ENCODE data around the gene IL17RE. TPM values are rescaled to one million over a fixed set of nuclear protein-coding genes. Genes with fewer than 3 reads are reported as not detected.

IL17RE gene
- total RNA-seq, 1 experiment from 2014 or later, result 4.0 TPM

DNA sequence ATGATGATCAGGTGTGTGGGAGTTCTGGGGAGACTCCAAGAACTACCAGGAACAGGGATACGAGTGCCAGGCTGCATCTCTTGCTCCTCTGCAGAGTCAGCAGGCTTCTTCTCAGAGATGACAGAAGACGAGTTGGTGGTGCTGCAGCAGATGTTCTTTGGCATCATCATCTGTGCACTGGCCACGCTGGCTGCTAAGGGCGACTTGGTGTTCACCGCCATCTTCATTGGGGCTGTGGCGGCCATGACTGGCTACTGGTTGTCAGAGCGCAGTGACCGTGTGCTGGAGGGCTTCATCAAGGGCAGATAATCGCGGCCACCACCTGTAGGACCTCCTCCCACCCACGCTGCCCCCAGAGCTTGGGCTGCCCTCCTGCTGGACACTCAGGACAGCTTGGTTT lies 41.6 kb downstream of the IL17RE start:
- no peak overlapping the region for H3K9ac ChIP-seq (ENCODE audit: low read length)
- H3K79me2 ChIP-seq (ENCODE audit: low read length), result peaks cover 20% of the 10 kb centered on the region
- no peaks in the 10 kb centered on the region for H3F3A ChIP-seq (ENCODE audit: low read length, unreplicated experiment)
- H3K4me2 ChIP-seq (ENCODE audit: low read length), result no peak overlapping the region
- CTCF ChIA-PET, result no interaction called here
- H3K27ac ChIP-seq (ENCODE audit: low read length), result no peak overlapping the region
- intact Hi-C loops (cut with micrococcal nuclease), result no loop called here
- no peak overlapping the region for H3K4me3 ChIP-seq (ENCODE audit: low read length)
- no peaks in the 10 kb centered on the region for H3K27me3 ChIP-seq (ENCODE audit: low read length)
- no peaks in the 10 kb centered on the region for H4K20me1 ChIP-seq (ENCODE audit: low read length)
- no peak for DNase-seq
- no peaks in the 10 kb centered on the region for H3K9me3 ChIP-seq (ENCODE audit: low read length)
- peaks cover 26% of the 10 kb centered on the region for H3K4me1 ChIP-seq (ENCODE audit: insufficient read depth, low read length)
- no peak for TF ChIP-seq EZH2 (IDR thresholded peaks at IDR 0.05; ENCODE audit: low read length, unreplicated experiment)
- TF ChIP-seq, protein P1, sequence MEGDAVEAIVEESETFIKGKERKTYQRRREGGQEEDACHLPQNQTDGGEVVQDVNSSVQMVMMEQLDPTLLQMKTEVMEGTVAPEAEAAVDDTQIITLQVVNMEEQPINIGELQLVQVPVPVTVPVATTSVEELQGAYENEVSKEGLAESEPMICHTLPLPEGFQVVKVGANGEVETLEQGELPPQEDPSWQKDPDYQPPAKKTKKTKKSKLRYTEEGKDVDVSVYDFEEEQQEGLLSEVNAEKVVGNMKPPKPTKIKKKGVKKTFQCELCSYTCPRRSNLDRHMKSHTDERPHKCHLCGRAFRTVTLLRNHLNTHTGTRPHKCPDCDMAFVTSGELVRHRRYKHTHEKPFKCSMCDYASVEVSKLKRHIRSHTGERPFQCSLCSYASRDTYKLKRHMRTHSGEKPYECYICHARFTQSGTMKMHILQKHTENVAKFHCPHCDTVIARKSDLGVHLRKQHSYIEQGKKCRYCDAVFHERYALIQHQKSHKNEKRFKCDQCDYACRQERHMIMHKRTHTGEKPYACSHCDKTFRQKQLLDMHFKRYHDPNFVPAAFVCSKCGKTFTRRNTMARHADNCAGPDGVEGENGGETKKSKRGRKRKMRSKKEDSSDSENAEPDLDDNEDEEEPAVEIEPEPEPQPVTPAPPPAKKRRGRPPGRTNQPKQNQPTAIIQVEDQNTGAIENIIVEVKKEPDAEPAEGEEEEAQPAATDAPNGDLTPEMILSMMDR (conservative IDR thresholded peaks at IDR 0.05; ENCODE audit: low read depth, low read length), result no peak
- no peak for ATAC-seq
- H2AFZ ChIP-seq (ENCODE audit: low read length), result no peak overlapping the region
- H3K9me2 ChIP-seq (replicated peaks; ENCODE audit: low read length), result no peaks in the 10 kb centered on the region
- BruUV-seq (replicated peaks), result no TSS peak
- POLR2A ChIA-PET (ENCODE audit: unreplicated experiment), result no interaction called here
- no peaks in the 10 kb centered on the region; the same call in 1 of the 2 replicates for H3K36me3 ChIP-seq (ENCODE audit: low read depth, low read length)

DNA sequence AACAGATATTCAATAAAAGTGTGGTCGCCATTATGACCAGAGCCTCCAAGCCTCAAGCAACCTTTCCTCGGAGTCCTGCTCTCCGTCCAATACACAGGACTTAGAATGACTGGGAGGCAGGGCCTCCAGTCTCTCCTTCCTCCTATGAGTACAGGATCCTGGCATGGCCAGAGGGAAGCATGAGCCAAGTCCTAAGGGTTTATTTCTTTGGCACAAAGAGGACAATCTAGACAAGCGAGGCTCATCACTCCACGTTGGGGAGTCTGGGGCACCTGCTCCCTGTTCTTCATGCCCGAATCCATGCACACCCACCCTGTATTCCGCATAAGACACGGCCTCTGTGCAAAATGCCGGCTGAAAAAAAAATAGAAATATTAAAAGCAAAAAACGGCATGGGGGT lies 42.7 kb downstream of the IL17RE start:
- TF ChIP-seq EZH2phosphoT487 (IDR thresholded peaks at IDR 0.05; ENCODE audit: borderline replicate concordance, low read length) (no peak), EZH2 (IDR thresholded peaks at IDR 0.05; ENCODE audit: low read length, unreplicated experiment) (no peak)
- TF ChIP-seq, protein P1 (conservative IDR thresholded peaks at IDR 0.05; ENCODE audit: low read depth, low read length), result no peak
- H2AFZ ChIP-seq (ENCODE audit: low read length), result no peak overlapping the region
- H3K9me3 ChIP-seq (ENCODE audit: low read length), result no peaks in the 10 kb centered on the region
- ATAC-seq (no peak), DNase-seq (no peak)
- intact Hi-C loops (cut with micrococcal nuclease), result loop anchor here (5.0 kb wide), 1 partner anchor 82 kb away; the partner anchor contains the start of gene FANCD2
- H3K4me3 ChIP-seq (ENCODE audit: low read length), result peak overlapping the region; percentile 91; the same call in 1 of the 2 replicates
- H3K27me3 ChIP-seq (ENCODE audit: low read length), result no peaks in the 10 kb centered on the region
- H3K9me2 ChIP-seq (replicated peaks; ENCODE audit: low read length), result no peaks in the 10 kb centered on the region
- H3K4me1 ChIP-seq (ENCODE audit: insufficient read depth, low read length), result peaks cover 26% of the 10 kb centered on the region
- no peaks in the 10 kb centered on the region; the same call in 1 of the 2 replicates for H3K36me3 ChIP-seq (ENCODE audit: low read depth, low read length)
- ChIA-PET CTCF (interaction anchor here (1.4 kb wide), 2 partner anchors 10 to 32 kb away, joined by 5 to 10 read pairs; no protein-coding TSS in a partner anchor), POLR2A (ENCODE audit: unreplicated experiment) (no interaction called here)
- BruUV-seq (replicated peaks), result no TSS peak
- H4K20me1 ChIP-seq (ENCODE audit: low read length), result no peaks in the 10 kb centered on the region
- no peak overlapping the region for H3K9ac ChIP-seq (ENCODE audit: low read length)
- no peak overlapping the region for H3K27ac ChIP-seq (ENCODE audit: low read length)
- H3F3A ChIP-seq (ENCODE audit: low read length, unreplicated experiment), result no peaks in the 10 kb centered on the region
- H3K79me2 ChIP-seq (ENCODE audit: low read length), result peaks cover 21% of the 10 kb centered on the region
- H3K4me2 ChIP-seq (ENCODE audit: low read length), result peak overlapping the region; percentile 98

Data from PC-3 (cell line).